22Rv1 (cell line): ENCODE data around the gene TMEM161B.
"Not testable (repeated sequence)": the region's sequence is repeated elsewhere in the genome, so short reads cannot be mapped to it uniquely, and the experiment has no call there.

Source experiments
- H3K27ac ChIP-seq: fragments of 450-650 bp; 2 replicates; pipeline ENCODE4 v1.5.1; 2017
- ZFX ChIP-seq: fragments of 450-650 bp; IDR thresholded peaks from 2 replicates; pipeline ENCODE4 v1.6.1; 2017; ENCODE audit warnings: antibody characterized with exemption, borderline replicate concordance
- TF ChIP-seq, protein P1 (sequence below): fragments of 450-650 bp; IDR thresholded peaks from 2 replicates; pipeline ENCODE4 v1.5.1; 2017; ENCODE audit warnings: mild to moderate bottlenecking

The TMEM161B gene

DNA sequence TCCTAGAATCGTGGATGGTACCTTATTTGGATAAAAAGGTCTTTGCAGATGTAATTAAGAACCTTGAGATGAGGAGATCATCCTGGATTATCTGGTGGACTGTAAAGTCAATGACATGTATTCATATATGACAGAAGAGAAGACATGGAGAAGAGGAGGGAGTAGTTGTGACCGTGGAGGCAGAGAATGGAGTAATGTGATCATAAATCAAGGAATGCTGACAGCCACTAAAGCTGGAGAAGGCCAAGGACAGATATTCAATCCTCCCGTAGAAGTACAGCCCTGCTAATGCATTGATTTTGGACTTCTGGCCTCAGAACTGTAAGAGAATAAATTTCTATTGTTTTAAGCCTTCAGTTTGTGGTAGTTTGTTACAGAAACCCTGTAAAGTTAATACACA, 18.7 kb upstream of the TMEM161B start:
- TF ChIP-seq, protein P1, sequence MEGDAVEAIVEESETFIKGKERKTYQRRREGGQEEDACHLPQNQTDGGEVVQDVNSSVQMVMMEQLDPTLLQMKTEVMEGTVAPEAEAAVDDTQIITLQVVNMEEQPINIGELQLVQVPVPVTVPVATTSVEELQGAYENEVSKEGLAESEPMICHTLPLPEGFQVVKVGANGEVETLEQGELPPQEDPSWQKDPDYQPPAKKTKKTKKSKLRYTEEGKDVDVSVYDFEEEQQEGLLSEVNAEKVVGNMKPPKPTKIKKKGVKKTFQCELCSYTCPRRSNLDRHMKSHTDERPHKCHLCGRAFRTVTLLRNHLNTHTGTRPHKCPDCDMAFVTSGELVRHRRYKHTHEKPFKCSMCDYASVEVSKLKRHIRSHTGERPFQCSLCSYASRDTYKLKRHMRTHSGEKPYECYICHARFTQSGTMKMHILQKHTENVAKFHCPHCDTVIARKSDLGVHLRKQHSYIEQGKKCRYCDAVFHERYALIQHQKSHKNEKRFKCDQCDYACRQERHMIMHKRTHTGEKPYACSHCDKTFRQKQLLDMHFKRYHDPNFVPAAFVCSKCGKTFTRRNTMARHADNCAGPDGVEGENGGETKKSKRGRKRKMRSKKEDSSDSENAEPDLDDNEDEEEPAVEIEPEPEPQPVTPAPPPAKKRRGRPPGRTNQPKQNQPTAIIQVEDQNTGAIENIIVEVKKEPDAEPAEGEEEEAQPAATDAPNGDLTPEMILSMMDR = no peak
- TF ChIP-seq ZFX = no peak
- H3K27ac ChIP-seq = no peak overlapping the region

DNA sequence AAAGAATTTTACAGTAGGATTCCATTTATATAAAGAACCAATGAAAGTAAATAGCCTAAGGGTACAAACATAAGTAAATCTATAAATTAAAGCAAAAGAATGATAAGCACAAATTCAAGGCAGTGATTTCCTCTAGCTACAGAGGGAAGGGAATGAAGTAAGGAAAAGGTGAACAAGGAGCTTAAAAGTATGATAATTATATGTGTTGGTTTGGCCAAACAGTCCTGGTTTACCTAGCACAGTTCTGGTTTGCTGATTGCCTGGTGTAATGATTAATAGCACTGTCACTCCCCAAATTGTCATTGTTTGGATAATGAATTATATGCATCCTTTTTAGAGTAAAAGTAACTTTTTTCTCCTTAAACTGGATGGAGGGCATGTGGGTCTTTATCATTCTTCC, 15.0 kb upstream of the TMEM161B start:
- 0 out of 2 replicates have a peak overlapping the region, but pooled peaks have one; percentile 6 for H3K27ac ChIP-seq
- TF ChIP-seq ZFX = no peak
- TF ChIP-seq, protein P1 = no peak

DNA sequence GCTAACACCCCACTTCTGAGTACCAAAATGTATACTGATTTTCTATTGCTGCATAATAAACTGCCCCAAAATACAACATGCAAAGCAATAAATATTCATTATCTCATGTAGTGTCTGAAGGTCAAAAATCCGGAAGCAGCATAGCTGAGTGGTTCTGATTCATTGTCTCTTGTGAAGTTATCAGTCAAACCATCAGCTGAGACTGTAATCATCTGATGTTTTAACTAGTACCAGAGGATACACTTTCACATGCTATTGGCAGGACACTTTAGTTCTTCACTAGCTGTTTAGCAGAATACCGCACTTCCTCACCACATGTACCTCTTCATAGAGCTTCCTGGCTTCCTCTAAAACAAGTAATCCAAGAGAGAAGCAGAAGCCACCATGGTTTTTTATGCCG, 12.7 kb upstream of the TMEM161B start:
- TF ChIP-seq ZFX = no peak
- TF ChIP-seq, protein P1 = no peak
- H3K27ac ChIP-seq = no peak overlapping the region

DNA sequence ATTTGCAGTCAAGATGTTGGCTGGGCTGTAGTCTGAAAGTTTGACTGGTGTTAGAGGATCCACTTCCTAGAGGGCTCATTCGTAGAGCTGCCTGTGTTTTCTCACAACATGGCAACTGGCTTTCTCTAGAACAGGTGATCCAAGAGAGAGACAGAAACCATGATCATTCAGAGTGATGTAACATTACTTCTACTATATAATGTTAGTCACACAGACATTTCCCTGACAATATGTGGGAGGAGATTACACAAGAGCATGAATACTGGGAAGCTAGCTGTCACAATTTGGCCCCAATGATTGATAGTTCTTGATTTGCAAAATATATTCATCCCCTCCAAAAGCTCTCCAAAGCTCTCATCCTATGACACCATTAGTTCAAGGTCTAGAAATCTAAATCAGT, 10.9 kb upstream of the TMEM161B start:
- TF ChIP-seq ZFX = no peak
- TF ChIP-seq, protein P1 = no peak
- no peak overlapping the region for H3K27ac ChIP-seq

DNA sequence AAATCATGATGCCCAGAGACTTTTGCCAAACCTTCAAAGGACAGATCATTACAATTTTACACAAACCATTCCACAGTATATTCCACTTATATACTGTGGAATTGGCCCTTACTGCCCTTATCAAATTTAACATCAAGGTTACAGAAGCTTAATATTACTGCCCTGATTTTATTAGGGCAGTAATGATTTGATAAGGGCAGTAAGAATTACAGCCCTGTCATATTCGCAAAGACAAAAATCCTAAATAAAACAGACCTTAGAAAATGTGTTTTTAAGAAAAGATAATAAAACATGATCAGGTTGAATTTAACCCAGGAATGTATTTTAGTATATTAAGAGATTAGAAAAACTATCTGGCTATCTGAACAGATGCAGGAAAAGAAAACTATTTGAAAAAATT, 7.7 kb upstream of the TMEM161B start:
- H3K27ac ChIP-seq = no peak overlapping the region
- TF ChIP-seq, protein P1 = no peak
- TF ChIP-seq ZFX = no peak

DNA sequence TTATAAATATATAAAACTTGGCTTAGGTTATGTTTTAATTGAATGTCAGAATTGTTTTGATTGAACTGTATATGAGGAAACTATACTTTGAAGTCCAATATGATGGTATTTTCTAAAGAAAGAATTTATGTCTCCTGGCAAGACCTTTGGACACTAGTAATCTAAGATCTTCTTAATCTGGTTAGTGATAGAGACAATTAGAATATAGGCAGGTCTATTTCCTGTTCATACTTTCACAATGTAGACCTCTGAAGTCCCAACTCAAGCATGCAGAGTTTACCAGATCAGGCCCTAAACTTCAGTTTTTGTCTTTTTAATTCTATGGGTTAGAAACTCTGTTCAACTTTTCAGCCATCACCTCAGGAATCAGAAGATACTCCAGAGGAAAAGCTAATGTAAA, 6.9 kb upstream of the TMEM161B start:
- TF ChIP-seq, protein P1 = no peak
- TF ChIP-seq ZFX = no peak
- no peak overlapping the region for H3K27ac ChIP-seq

DNA sequence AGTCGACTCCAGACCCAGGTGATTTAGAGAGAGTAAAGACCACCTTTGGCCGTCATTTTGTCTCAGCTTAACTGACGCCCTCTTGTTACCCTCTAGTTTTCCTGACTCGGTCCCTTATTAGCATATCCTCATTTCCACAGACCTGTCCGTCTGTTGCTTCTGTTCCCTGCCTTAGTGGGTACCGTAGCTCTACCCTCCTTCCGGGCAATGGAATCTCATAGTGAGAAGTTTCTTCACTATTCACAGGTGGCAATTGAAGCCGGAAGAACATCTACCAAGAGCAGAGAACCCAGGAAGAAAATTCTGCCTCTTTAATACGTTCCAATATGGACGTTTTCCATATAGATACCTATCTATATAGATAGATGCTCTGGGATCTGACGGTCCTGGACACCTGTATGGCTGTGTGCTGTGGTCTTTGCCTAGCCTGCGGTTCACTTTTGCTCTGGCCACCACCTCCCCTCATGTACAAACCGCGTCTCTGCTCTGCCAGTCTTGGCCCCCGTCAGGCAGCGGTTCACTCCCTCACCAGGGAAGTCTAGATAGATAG, 652 bp upstream of the TMEM161B start:
- no peak for TF ChIP-seq ZFX
- TF ChIP-seq, protein P1 = no peak
- peak overlapping the region; percentile 79 for H3K27ac ChIP-seq

DNA sequence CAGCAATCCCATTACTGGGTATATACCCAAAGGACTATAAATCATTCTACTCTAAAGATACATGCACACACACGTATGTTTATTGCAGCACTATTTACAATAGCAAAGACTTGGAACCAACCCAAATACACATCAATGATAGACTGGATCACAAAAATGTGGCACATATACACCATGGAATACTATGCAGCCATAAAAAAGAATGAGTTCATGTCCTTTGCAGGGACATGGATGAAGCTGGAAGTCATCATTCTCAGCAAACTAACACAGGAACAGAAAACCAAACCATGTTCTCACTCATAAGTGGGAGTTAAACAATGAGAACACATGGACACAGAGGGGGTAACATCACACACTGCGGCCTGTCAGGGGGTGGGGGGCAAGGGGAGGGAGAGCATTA, 4.1 kb downstream of the TMEM161B start:
- H3K27ac ChIP-seq = not testable (repeated sequence)
